Upper lobe of right lung (tissue), 1 donor: ENCODE data around the gene QSOX2. TPM values are rescaled to one million over a fixed set of nuclear protein-coding genes. Genes with fewer than 3 reads are reported as not detected.

ENCODE experiments used
- ATAC-seq: fragments of 200-7000 bp; cut with Tn5 transposase; one replicate; pipeline ENCODE4 v1.9.1; 2020; ENCODE audit warnings: mild to moderate bottlenecking, moderate library complexity
- DNase-seq: peaks from one replicate; pipeline ENCODE4 v3.0.0-alpha.2; 2020
- H3K27ac ChIP-seq: fragments of 200-600 bp; one replicate; pipeline ENCODE4 v1.8.0; 2022
- H3K27me3 ChIP-seq: fragments of 200-600 bp; one replicate; pipeline ENCODE4 v1.8.0; 2022; ENCODE audit warnings: mild to moderate bottlenecking
- H3K36me3 ChIP-seq: fragments of 200-600 bp; one replicate; pipeline ENCODE4 v1.8.0; 2022
- H3K4me1 ChIP-seq: fragments of 200-600 bp; one replicate; pipeline ENCODE4 v1.8.0; 2022
- H3K4me3 ChIP-seq: fragments of 200-600 bp; one replicate; pipeline ENCODE4 v1.8.0; 2022; ENCODE audit warnings: mild to moderate bottlenecking
- H3K9me3 ChIP-seq: fragments of 200-600 bp; one replicate; pipeline ENCODE4 v1.8.0; 2022
- CTCF ChIP-seq: fragments of 200-600 bp; IDR thresholded peaks from one replicate; pipeline ENCODE4 v1.8.0; 2022; ENCODE audit warnings: antibody characterized with exemption
- intact Hi-C: fragments of 100-400 bp; cut with DNase I; formaldehyde crosslinking; loops from one replicate; pipeline ENCODE4 v1.11.0; 2022
- total RNA-seq: library from RNA; stranded (reverse); fragmentation: NEBNext Ultra II Directional; extraction: Animal tissue kit (Norgen Biotek cat#: 25700); gene quantifications from one replicate; pipeline ENCODE4 v1.2.1, GENCODE V29; 2021
- donor health status: DM: no; HTN: yes; CAD: no; lungs with severe emphysema.

Gene QSOX2
- total RNA-seq, 1 donor from 2014 or later = 13.1 TPM

- Histone ChIP-seq H3K4me3 (no peak overlapping the region), H3K27ac (no peak overlapping the region), H3K27me3 (peaks cover 96% of the 10 kb centered on the region), H3K36me3 (no peaks in the 10 kb centered on the region), H3K9me3 (no peaks in the 10 kb centered on the region), H3K4me1 (no peaks in the 10 kb centered on the region)
- TF ChIP-seq CTCF = no peak
- no peak for ATAC-seq
- intact Hi-C loops = no loop called here
- no peak for DNase-seq
Observed at GRCh38 chr9:136194540-136194939, 51.1 kb downstream of the QSOX2 start.

GRCh38 chr9:136193891-136194279 lies 51.7 kb downstream of the QSOX2 start:
- intact Hi-C loops = no loop called here

GRCh38 chr9:136193127-136193890 lies 52.3 kb downstream of the QSOX2 start:
- H3K27ac ChIP-seq = no peak overlapping the region
- TF ChIP-seq CTCF = no peak
- intact Hi-C loops = no loop called here
- H3K9me3 ChIP-seq = no peaks in the 10 kb centered on the region
- DNase-seq (no peak), ATAC-seq (no peak)
- H3K36me3 ChIP-seq = no peaks in the 10 kb centered on the region
- H3K4me3 ChIP-seq = no peak overlapping the region
- H3K4me1 ChIP-seq = no peaks in the 10 kb centered on the region
- peaks cover 89% of the 10 kb centered on the region for H3K27me3 ChIP-seq

More at GRCh38 chr9:136193891-136194279, 51.7 kb downstream of the QSOX2 start:
- ATAC-seq (no peak), DNase-seq (no peak)
- H3K9me3 ChIP-seq = no peaks in the 10 kb centered on the region
- H3K36me3 ChIP-seq = no peaks in the 10 kb centered on the region
- no peak overlapping the region for H3K4me3 ChIP-seq
- H3K4me1 ChIP-seq = no peaks in the 10 kb centered on the region
- no peak for TF ChIP-seq CTCF
- H3K27me3 ChIP-seq = peaks cover 94% of the 10 kb centered on the region
- no peak overlapping the region for H3K27ac ChIP-seq

GRCh38 chr9:136192289-136193126 lies 53.1 kb downstream of the QSOX2 start:
- H3K36me3 ChIP-seq = no peaks in the 10 kb centered on the region
- H3K27ac ChIP-seq = no peak overlapping the region
- ATAC-seq (no peak), DNase-seq (no peak)
- H3K4me3 ChIP-seq = no peak overlapping the region
- peaks cover 87% of the 10 kb centered on the region for H3K27me3 ChIP-seq
- TF ChIP-seq CTCF = no peak
- H3K9me3 ChIP-seq = no peaks in the 10 kb centered on the region
- H3K4me1 ChIP-seq = no peaks in the 10 kb centered on the region
- intact Hi-C loops = no loop called here

GRCh38 chr9:136191960-136192286 lies 53.7 kb downstream of the QSOX2 start:
- no peaks in the 10 kb centered on the region for H3K9me3 ChIP-seq
- no peaks in the 10 kb centered on the region for H3K4me1 ChIP-seq
- no peaks in the 10 kb centered on the region for H3K36me3 ChIP-seq
- TF ChIP-seq CTCF = no peak
- no peak overlapping the region for H3K4me3 ChIP-seq
- intact Hi-C loops = no loop called here
- H3K27ac ChIP-seq = no peak overlapping the region
- DNase-seq = no peak
- ATAC-seq = no peak
- peaks cover 87% of the 10 kb centered on the region for H3K27me3 ChIP-seq
